ENCODE data around the gene MGAT5. TPM values are rescaled to one million over a fixed set of nuclear protein-coding genes. Genes with fewer than 3 reads are reported as not detected.

Gene MGAT5
- total RNA-seq, 4 donors from 2014 or later: 32.4 to 65.9 (median 46.6) TPM

- Histone ChIP-seq H3K4me1 (peaks cover 0 to 9% (median 0%) of the 10 kb centered on the region in 3 donors), H3K27me3 (no peaks in the 10 kb centered on the region), H3K9me3 (no peaks in the 10 kb centered on the region), H3K27ac (no peak overlapping the region), H3K4me3 (no peak overlapping the region), H3K36me3 (peaks cover 0 to 7% of the 10 kb centered on the region in 2 donors)
- ATAC-seq: no peak
- 73 to 96% methylated on average over 2 to 3 of the region's 3 CpGs for WGBS, 2 donors (ENCODE audit: low coverage in 1 of 2)
- TF ChIP-seq EP300 (IDR thresholded peaks at IDR 0.05) (no peak), CTCF (IDR thresholded peaks at IDR 0.05) (no peak), POLR2AphosphoS5 (IDR thresholded peaks at IDR 0.05) (no peak), POLR2A (IDR thresholded peaks at IDR 0.05) (no peak)
These were observed 83.0 kb downstream of the MGAT5 start for GRCh38 chr2:134336921-134337320.

- no peak for ATAC-seq
- H3K27ac ChIP-seq: no peak overlapping the region
- no peaks in the 10 kb centered on the region for H3K27me3 ChIP-seq
- 31 to 36% methylated on average over 1 of the region's 1 CpG for WGBS, 2 donors (ENCODE audit: low coverage in 1 of 2)
- H3K36me3 ChIP-seq: peaks cover 0 to 13% of the 10 kb centered on the region in 2 donors
- H3K9me3 ChIP-seq: no peaks in the 10 kb centered on the region
- H3K4me3 ChIP-seq: no peak overlapping the region
- peaks cover 0 to 9% (median 0%) of the 10 kb centered on the region in 3 donors for H3K4me1 ChIP-seq
- TF ChIP-seq CTCF (IDR thresholded peaks at IDR 0.05): no peak
- no peak for TF ChIP-seq POLR2A (IDR thresholded peaks at IDR 0.05)
- no peak for TF ChIP-seq POLR2AphosphoS5 (IDR thresholded peaks at IDR 0.05)
- TF ChIP-seq EP300 (IDR thresholded peaks at IDR 0.05): no peak
These were observed 83.8 kb downstream of the MGAT5 start for GRCh38 chr2:134337631-134338030.

GRCh38 chr2:134338208-134338607, 84.3 kb downstream of the MGAT5 start:
- H3K4me3 ChIP-seq: no peak overlapping the region
- H3K27ac ChIP-seq: no peak overlapping the region
- no peak for ATAC-seq
- TF ChIP-seq CTCF (IDR thresholded peaks at IDR 0.05): no peak
- no peak for TF ChIP-seq POLR2A (IDR thresholded peaks at IDR 0.05)
- TF ChIP-seq EP300 (IDR thresholded peaks at IDR 0.05): no peak
- TF ChIP-seq POLR2AphosphoS5 (IDR thresholded peaks at IDR 0.05): no peak
- no peaks in the 10 kb centered on the region for H3K27me3 ChIP-seq
- WGBS, 2 donors (ENCODE audit: low coverage in 1 of 2): 87 to 91% methylated on average over 3 to 8 of the region's 8 CpGs
- H3K4me1 ChIP-seq: peaks cover 0 to 9% (median 0%) of the 10 kb centered on the region in 3 donors
- no peaks in the 10 kb centered on the region for H3K9me3 ChIP-seq
- H3K36me3 ChIP-seq: peaks cover 0 to 18% of the 10 kb centered on the region in 2 donors

- no peak overlapping the region for H3K27ac ChIP-seq
- no peaks in the 10 kb centered on the region for H3K9me3 ChIP-seq
- H3K27me3 ChIP-seq: no peaks in the 10 kb centered on the region
- no peak for ATAC-seq
- H3K4me3 ChIP-seq: no peak overlapping the region
- TF ChIP-seq POLR2AphosphoS5 (IDR thresholded peaks at IDR 0.05) (no peak), CTCF (IDR thresholded peaks at IDR 0.05) (no peak), EP300 (IDR thresholded peaks at IDR 0.05) (no peak), POLR2A (IDR thresholded peaks at IDR 0.05) (no peak)
- no peaks in the 10 kb centered on the region for H3K4me1 ChIP-seq
- peaks cover 0 to 28% of the 10 kb centered on the region in 2 donors for H3K36me3 ChIP-seq
- WGBS, 2 donors (ENCODE audit: low coverage in 1 of 2): 74 to 76% methylated on average over 2 to 3 of the region's 3 CpGs
These were observed 87.6 kb downstream of the MGAT5 start for GRCh38 chr2:134341476-134341875.

- WGBS, 2 donors (ENCODE audit: low coverage in 1 of 2): 95 to 98% methylated on average over 9 of the region's 9 CpGs
- Histone ChIP-seq H3K9me3 (no peaks in the 10 kb centered on the region), H3K27ac (no peak overlapping the region), H3K4me3 (no peak overlapping the region), H3K27me3 (no peaks in the 10 kb centered on the region), H3K36me3 (peaks cover 0 to 28% of the 10 kb centered on the region in 2 donors), H3K4me1 (no peaks in the 10 kb centered on the region)
- ATAC-seq: no peak
- no peak for TF ChIP-seq POLR2A (IDR thresholded peaks at IDR 0.05)
- TF ChIP-seq CTCF (IDR thresholded peaks at IDR 0.05): no peak
- no peak for TF ChIP-seq EP300 (IDR thresholded peaks at IDR 0.05)
- no peak for TF ChIP-seq POLR2AphosphoS5 (IDR thresholded peaks at IDR 0.05)
These were observed 91.3 kb downstream of the MGAT5 start for GRCh38 chr2:134344954-134345697.
